Measurements from ENCODE around the gene MPI.

- TF ChIP-seq NR2F1 (conservative IDR thresholded peaks at IDR 0.05), result peak; percentile 53; the same call in 1 of the 2 replicates
- no peak for TF ChIP-seq EP300 (IDR thresholded peaks at IDR 0.05; ENCODE audit: borderline replicate concordance in 1 of 2, control insufficient read depth in 1 of 2, low read depth in 2 of 2, low read length in 2 of 2)
- TF ChIP-seq E2F8 (IDR thresholded peaks at IDR 0.05; ENCODE audit: low read depth, partially characterized antibody), result peak; percentile 72
- peak; percentile 95 for TF ChIP-seq POLR2A (IDR thresholded peaks at IDR 0.05; ENCODE audit: low read depth, low read length)
- TF ChIP-seq NR2C2 (IDR thresholded peaks at IDR 0.05; ENCODE audit: borderline replicate concordance, control insufficient read depth, insufficient read length, low read depth), result no peak
- TF ChIP-seq CBX5 (IDR thresholded peaks at IDR 0.05; ENCODE audit: low read depth), result no peak
- TF ChIP-seq ZBTB33 (IDR thresholded peaks at IDR 0.05), result no peak
- TF ChIP-seq MYC (IDR thresholded peaks at IDR 0.05; ENCODE audit: insufficient read depth, insufficient read length, insufficient replicate concordance, low read length, severe bottlenecking), result no peak
Observed at GRCh38 chr15:74873036-74873755, 16.6 kb upstream of the MPI start, which contains the start of gene SCAMP2.

Measured in GM12878 (cell line).